NCI-H345 treated with DMSO at 0.1 percent for 48 hours (cell line): Measurements from ENCODE around the gene MAPK13.
"Not testable (repeated sequence)": the region's sequence is repeated elsewhere in the genome, so short reads cannot be mapped to it uniquely, and the experiment has no call there.

ENCODE experiments used
- DNase-seq: peaks from one replicate; lab custom pipeline; 2025; ENCODE audit not compliant: unreplicated experiment; lab: John Stamatoyannopoulos, UW

The MAPK13 gene

GRCh38 chr6:36114798-36115408, 15.4 kb upstream of the MAPK13 start:
- DNase-seq: no peak

- DNase-seq: no peak
Measured at GRCh38 chr6:36115412-36115811, 14.9 kb upstream of the MAPK13 start.

- DNase-seq: no peak
Measured at GRCh38 chr6:36116066-36116864, 14.0 kb upstream of the MAPK13 start.

GRCh38 chr6:36116943-36117342, 13.4 kb upstream of the MAPK13 start:
- DNase-seq: no peak

- DNase-seq: no peak
Measured at GRCh38 chr6:36117658-36118549, 12.4 kb upstream of the MAPK13 start.

- DNase-seq: no peak
Measured at GRCh38 chr6:36118550-36119107, 11.7 kb upstream of the MAPK13 start.

GRCh38 chr6:36119209-36119608, 11.1 kb upstream of the MAPK13 start:
- DNase-seq: no peak

GRCh38 chr6:36120018-36120417, 10.3 kb upstream of the MAPK13 start:
- no peak for DNase-seq

GRCh38 chr6:36120539-36120938, 9.8 kb upstream of the MAPK13 start:
- DNase-seq: no peak

GRCh38 chr6:36120979-36121786, 9.1 kb upstream of the MAPK13 start:
- DNase-seq: no peak

GRCh38 chr6:36121787-36122494, 8.4 kb upstream of the MAPK13 start:
- DNase-seq: no peak

- DNase-seq: no peak
Measured at GRCh38 chr6:36122495-36123269, 7.6 kb upstream of the MAPK13 start.

- peak; percentile 13 for DNase-seq
Measured at GRCh38 chr6:36123270-36124139, 6.8 kb upstream of the MAPK13 start.

GRCh38 chr6:36124346-36124745, 6.0 kb upstream of the MAPK13 start:
- DNase-seq: not testable (repeated sequence)

- no peak for DNase-seq
Measured at GRCh38 chr6:36124881-36125280, 5.4 kb upstream of the MAPK13 start.

GRCh38 chr6:36125575-36125974, 4.7 kb upstream of the MAPK13 start:
- DNase-seq: no peak

- DNase-seq: no peak
Measured at GRCh38 chr6:36126121-36126520, 4.2 kb upstream of the MAPK13 start.
